T-cell (primary cell): ENCODE measurements around the gene VAMP7. TPM values are rescaled to one million over a fixed set of nuclear protein-coding genes. Genes with fewer than 3 reads are reported as not detected.
"Not testable (repeated sequence)": the region's sequence is repeated elsewhere in the genome, so short reads cannot be mapped to it uniquely, and the experiment has no call there.

Experiments
- ATAC-seq, 4 experiments: fragments of 200-7000 bp in 3 of 4; fragments of 150-1000 bp in 1 of 4; cut with Tn5 transposase; replicated peaks in 1 of 4; 1 replicate in 3 of 4; 2 replicates in 1 of 4; pipeline ENCODE4 v1.10.0; 2021; ENCODE audit warnings: moderate library complexity in 3 of 4, mild to moderate bottlenecking in 2 of 4, moderate number of reproducible peaks in 1 of 4
- CTCF ChIA-PET, 2 donors: fragments of 300-600 bp; sonication (Branson Sonifier 250); formaldehyde crosslinking; loops; one replicate each; lab custom pipeline; 2022; ENCODE audit warnings: antibody characterized with exemption in 2 of 2; lab: Charles Lee
- POLR2A ChIA-PET, 2 donors: fragments of 300-600 bp; sonication (Branson Sonifier 250); formaldehyde crosslinking; loops; one replicate each; lab custom pipeline; 2022; ENCODE audit warnings: antibody characterized with exemption in 2 of 2; lab: Charles Lee
- DNase-seq, 35 experiments: peaks; one replicate each; pipeline versions ENCODE4 v3.0.0 to v3.0.0-alpha.2; 2013 to 2023
- H3K27ac ChIP-seq: one replicate; pipeline ENCODE4 v1.5.1; 2013; ENCODE audit warnings: low read length
- H3K27me3 ChIP-seq, 2 experiments: replicated peaks in 1 of 2; 1 replicate in 1 of 2; 2 replicates in 1 of 2; pipeline versions ENCODE4 v1.6.1 to v1.7.0; 2013; ENCODE audit warnings: low read length in 1 of 2, mixed read lengths in 1 of 2; ENCODE audit not compliant: control insufficient read depth in 2 of 2, insufficient read depth in 2 of 2; ENCODE audit errors: extremely low read depth in 1 of 2
- H3K36me3 ChIP-seq, 2 donors: 1 replicate in 1 of 2; 2 replicates in 1 of 2; pipeline versions ENCODE4 v1.6.1 to v1.7.0; 2013; ENCODE audit warnings: low read length in 1 of 2; ENCODE audit not compliant: control insufficient read depth in 2 of 2, insufficient read depth in 1 of 2; ENCODE audit errors: extremely low read depth in 1 of 2
- H3K4me1 ChIP-seq, 2 experiments: 1 replicate in 1 of 2; 2 replicates in 1 of 2; pipeline versions ENCODE4 v1.6.1 to v1.7.0; 2013; ENCODE audit warnings: low read length in 2 of 2, mixed read lengths in 1 of 2; ENCODE audit not compliant: insufficient read depth in 2 of 2, control insufficient read depth in 1 of 2; ENCODE audit errors: extremely low read depth in 1 of 2
- H3K4me3 ChIP-seq, 2 donors: 1 replicate in 1 of 2; 2 replicates in 1 of 2; pipeline versions ENCODE4 v1.5.1 to v1.7.0; 2013; ENCODE audit warnings: mild to moderate bottlenecking in 2 of 2, low read length in 1 of 2, moderate library complexity in 1 of 2; ENCODE audit not compliant: control insufficient read depth in 1 of 2; ENCODE audit errors: extremely low read depth in 1 of 2
- H3K9me3 ChIP-seq: 2 replicates; pipeline ENCODE4 v1.7.0; 2013
- H3K27ac Mint-ChIP-seq, 2 donors: one replicate each; pipeline ENCODE4 v1.8.0; 2020 to 2021; ENCODE audit warnings: mild to moderate bottlenecking in 2 of 2, mixed read lengths in 2 of 2
- H3K27me3 Mint-ChIP-seq, 2 donors: one replicate each; pipeline ENCODE4 v1.8.0; 2021 to 2022; ENCODE audit warnings: mixed read lengths in 2 of 2
- H3K36me3 Mint-ChIP-seq: one replicate; pipeline ENCODE4 v1.8.0; 2021; ENCODE audit warnings: mixed read lengths
- H3K4me1 Mint-ChIP-seq, 3 donors: one replicate each; pipeline ENCODE4 v1.8.0; 2020 to 2022; ENCODE audit warnings: mixed read lengths in 3 of 3, mild to moderate bottlenecking in 1 of 3
- H3K4me3 Mint-ChIP-seq, 3 donors: one replicate each; pipeline ENCODE4 v1.8.0; 2020 to 2022; ENCODE audit warnings: mild to moderate bottlenecking in 3 of 3, mixed read lengths in 3 of 3, moderate library complexity in 3 of 3
- H3K9me3 Mint-ChIP-seq, 3 donors: one replicate each; pipeline ENCODE4 v1.8.0; 2020 to 2022; ENCODE audit warnings: mixed read lengths in 3 of 3
- WGBS: methylation state at CpG from one replicate; pipeline ENCODE4 v1.1.5; 2013; ENCODE audit warnings: missing lambda C conversion rate; ENCODE audit not compliant: insufficient coverage; 5-methylcytosine and 5-hydroxymethylcytosine counted together
- total RNA-seq, 35 experiments: library from RNA in 6 of 35; stranded (reverse) in 6 of 35; fragments of 120-200 nt in 1 of 35; gene quantifications; one replicate each; pipeline versions ENCODE4 v1.2.1 to v1.2.4 and lab custom pipeline; 2013 to 2026

Gene VAMP7
- total RNA-seq, 5 donors from 2014 or later (not counting 1 experiment from before 2014, with no cell fraction given), result 18.8 to 23.5 (median 19.5) TPM

DNA sequence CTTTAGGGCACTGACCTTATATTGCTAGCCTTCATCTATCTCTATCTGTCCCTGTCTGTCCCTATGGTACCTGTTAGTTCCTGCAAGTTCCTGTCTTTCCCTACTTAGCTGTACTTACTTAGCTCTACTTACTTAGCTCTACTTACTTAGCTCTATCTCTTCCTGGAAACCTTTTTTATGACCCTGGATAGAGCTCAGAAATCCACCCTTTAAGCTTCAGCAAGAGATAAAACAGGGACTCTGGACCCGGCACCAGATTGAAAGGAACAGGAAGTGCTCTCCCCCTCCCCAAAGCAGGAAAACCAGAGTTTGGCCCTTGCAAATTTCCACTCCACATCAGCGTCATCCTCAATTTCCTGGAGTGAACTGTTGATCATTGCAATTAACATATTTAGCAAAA is 104.1 kb downstream of the VAMP7 start:
- Histone ChIP-seq H3K27me3 (no peaks in the 10 kb centered on the region), H3K36me3 (no peaks in the 10 kb centered on the region), H3K4me1 (no peaks in the 10 kb centered on the region), H3K27ac (no peak overlapping the region), H3K9me3 (no peaks in the 10 kb centered on the region), H3K4me3 (no peak overlapping the region)
- no peak for ATAC-seq
- no peak for DNase-seq
- H3K27ac Mint-ChIP-seq, result no peak overlapping the region
- H3K4me1 Mint-ChIP-seq, result no peaks in the 10 kb centered on the region
- H3K36me3 Mint-ChIP-seq, result no peaks in the 10 kb centered on the region
- 80% methylated on average over 2 of the region's 2 CpGs for WGBS
- ChIA-PET CTCF (no interaction called here), POLR2A (no interaction called here)
- H3K27me3 Mint-ChIP-seq, result peaks cover 3 to 18% of the 10 kb centered on the region in 2 donors
- H3K9me3 Mint-ChIP-seq, result peaks cover 3 to 7% (median 3%) of the 10 kb centered on the region in 3 donors
- H3K4me3 Mint-ChIP-seq, result no peak overlapping the region

DNA sequence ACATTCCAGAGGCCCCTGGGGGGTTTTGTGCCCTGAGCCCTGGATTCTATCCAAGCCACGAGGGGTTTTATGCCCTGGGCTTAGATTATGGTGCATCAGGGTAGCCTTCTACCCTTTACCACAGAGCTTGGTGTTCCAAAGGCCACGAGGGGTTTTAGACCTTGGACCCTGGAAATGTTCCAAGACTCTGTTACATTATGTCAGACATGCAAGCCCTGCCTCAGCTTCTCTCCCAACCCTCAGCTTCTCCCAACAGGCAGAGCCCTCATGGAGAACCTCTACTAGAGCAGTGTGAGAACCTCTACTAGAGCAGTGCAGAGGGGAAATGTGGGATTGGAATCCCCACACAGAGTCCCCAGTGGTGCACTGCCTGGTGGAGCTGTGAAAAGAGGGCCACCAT is 105.8 kb downstream of the VAMP7 start:
- H3K27me3 ChIP-seq, H3K36me3 Mint-ChIP-seq, H3K4me1 ChIP-seq, POLR2A ChIA-PET, H3K4me1 Mint-ChIP-seq, CTCF ChIA-PET, H3K9me3 Mint-ChIP-seq, H3K36me3 ChIP-seq, DNase-seq, ATAC-seq, H3K27ac Mint-ChIP-seq, H3K4me3 ChIP-seq, H3K27ac ChIP-seq, H3K9me3 ChIP-seq, H3K4me3 Mint-ChIP-seq: not testable (repeated sequence)
- peaks cover 3 to 18% of the 10 kb centered on the region in 2 donors for H3K27me3 Mint-ChIP-seq
- 20% methylated on average over 1 of the region's 2 CpGs for WGBS

DNA sequence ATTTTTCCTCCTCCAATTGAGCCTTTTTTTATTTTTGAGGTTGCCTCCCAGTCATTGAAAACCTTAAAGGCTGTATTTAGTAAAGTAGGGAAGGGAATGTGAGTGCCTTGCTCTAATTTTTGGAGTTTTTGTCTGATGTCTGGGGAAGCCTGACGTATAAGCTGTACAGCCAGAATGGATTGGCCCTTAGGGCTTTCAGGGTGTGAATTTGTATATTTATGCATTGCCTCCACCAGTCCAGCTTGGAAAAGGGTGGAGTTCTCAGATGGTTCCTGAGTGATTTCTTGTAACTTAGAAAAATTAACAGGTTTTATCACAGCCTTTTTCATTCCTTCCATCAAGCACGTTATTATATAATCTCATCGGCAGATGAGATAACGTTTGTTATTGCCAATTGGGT is 107.7 kb downstream of the VAMP7 start:
- H3K27ac ChIP-seq, result no peak overlapping the region
- no peaks in the 10 kb centered on the region for H3K36me3 ChIP-seq
- CTCF ChIA-PET, result no interaction called here
- no peaks in the 10 kb centered on the region for H3K36me3 Mint-ChIP-seq
- H3K27me3 Mint-ChIP-seq, result peaks cover 3 to 14% of the 10 kb centered on the region in 2 donors
- H3K4me3 ChIP-seq, result no peak overlapping the region
- no peaks in the 10 kb centered on the region for H3K4me1 Mint-ChIP-seq
- H3K4me3 Mint-ChIP-seq, result no peak overlapping the region
- H3K9me3 ChIP-seq, result no peaks in the 10 kb centered on the region
- no peaks in the 10 kb centered on the region for H3K27me3 ChIP-seq
- no peaks in the 10 kb centered on the region for H3K9me3 Mint-ChIP-seq
- 97% methylated on average over 3 of the region's 4 CpGs for WGBS
- H3K27ac Mint-ChIP-seq, result no peak overlapping the region
- DNase-seq, result no peak
- no peak for ATAC-seq
- no peaks in the 10 kb centered on the region for H3K4me1 ChIP-seq
- POLR2A ChIA-PET, result no interaction called here

Other genes starting within 250 kb of the VAMP7 start
- gene IL9R, start 116.4 kb downstream of the VAMP7 start, total RNA-seq, result 10 to 100 TPM in 3 of 5 donors, 1 to 10 TPM in 2; 2.0 to 39.8 (median 15.9) TPM